ENCODE measurements around the gene SLC6A18.

The SLC6A18 gene

GRCh38 chr5:1199649-1200494, 25.3 kb upstream of the SLC6A18 start:
- H3K4me3 ChIP-seq (ENCODE audit: low read length): no peak overlapping the region
- no peak for DNase-seq (ENCODE audit: low read depth)
- TF ChIP-seq, protein P1, sequence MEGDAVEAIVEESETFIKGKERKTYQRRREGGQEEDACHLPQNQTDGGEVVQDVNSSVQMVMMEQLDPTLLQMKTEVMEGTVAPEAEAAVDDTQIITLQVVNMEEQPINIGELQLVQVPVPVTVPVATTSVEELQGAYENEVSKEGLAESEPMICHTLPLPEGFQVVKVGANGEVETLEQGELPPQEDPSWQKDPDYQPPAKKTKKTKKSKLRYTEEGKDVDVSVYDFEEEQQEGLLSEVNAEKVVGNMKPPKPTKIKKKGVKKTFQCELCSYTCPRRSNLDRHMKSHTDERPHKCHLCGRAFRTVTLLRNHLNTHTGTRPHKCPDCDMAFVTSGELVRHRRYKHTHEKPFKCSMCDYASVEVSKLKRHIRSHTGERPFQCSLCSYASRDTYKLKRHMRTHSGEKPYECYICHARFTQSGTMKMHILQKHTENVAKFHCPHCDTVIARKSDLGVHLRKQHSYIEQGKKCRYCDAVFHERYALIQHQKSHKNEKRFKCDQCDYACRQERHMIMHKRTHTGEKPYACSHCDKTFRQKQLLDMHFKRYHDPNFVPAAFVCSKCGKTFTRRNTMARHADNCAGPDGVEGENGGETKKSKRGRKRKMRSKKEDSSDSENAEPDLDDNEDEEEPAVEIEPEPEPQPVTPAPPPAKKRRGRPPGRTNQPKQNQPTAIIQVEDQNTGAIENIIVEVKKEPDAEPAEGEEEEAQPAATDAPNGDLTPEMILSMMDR (conservative IDR thresholded peaks at IDR 0.05; ENCODE audit: low read depth, low read length): no peak

GRCh38 chr5:1200495-1201326, 24.5 kb upstream of the SLC6A18 start:
- TF ChIP-seq, protein P1 (conservative IDR thresholded peaks at IDR 0.05; ENCODE audit: low read depth, low read length): no peak
- H3K4me3 ChIP-seq (ENCODE audit: low read length): no peak overlapping the region
- DNase-seq (ENCODE audit: low read depth): no peak

GRCh38 chr5:1201327-1202025, 23.7 kb upstream of the SLC6A18 start, which contains the start of gene SLC6A19:
TSS of gene SLC6A19 (plus strand) at chr5:1201595. CDS start at chr5:1201651, 56 bp downstream.
- H3K4me3 ChIP-seq (ENCODE audit: low read length): no peak within 1 kb of the TSS
- no peak for DNase-seq (ENCODE audit: low read depth)
- TF ChIP-seq, protein P1 (conservative IDR thresholded peaks at IDR 0.05; ENCODE audit: low read depth, low read length): no peak

DNA sequence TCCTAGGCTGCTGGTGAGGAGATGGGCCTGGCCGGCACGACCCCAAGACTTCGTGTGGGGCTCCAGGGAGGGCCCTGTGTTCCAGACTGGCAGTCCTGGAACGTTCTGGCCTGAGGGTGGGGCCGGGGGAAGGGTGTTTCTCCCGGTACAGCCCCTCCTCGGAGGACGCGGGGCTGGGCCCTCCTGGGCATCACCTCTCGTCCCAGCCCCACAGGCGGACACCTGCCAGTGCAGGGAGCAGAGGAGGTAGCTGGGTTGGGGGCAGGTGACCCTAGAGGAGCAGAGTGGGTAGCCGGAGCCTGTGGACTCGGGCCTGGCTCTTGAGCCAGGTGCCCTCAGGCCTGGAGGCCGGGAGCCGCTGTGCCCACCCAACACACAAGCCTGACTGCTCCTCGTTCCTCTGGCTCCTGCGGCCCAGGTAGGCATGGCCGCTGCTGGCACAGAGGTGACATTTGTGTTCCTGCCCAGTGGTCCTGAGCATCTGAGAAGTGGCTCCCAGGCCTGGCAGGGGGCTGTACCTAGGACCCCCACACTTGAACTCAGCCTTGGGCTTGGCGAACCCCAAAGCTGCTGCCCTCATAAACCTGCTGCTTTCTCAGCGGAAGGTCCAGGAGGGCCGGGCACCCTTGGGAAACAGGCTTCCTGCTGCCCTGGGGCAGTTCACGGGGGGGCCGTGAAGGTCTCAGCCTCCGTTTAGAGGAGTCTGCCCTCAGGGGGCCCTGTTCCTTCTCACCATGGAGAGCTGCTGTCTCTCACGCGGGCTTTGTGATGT, 23.0 kb upstream of the SLC6A18 start:
- no peak overlapping the region for H3K4me3 ChIP-seq (ENCODE audit: low read length)
- TF ChIP-seq, protein P1 (conservative IDR thresholded peaks at IDR 0.05; ENCODE audit: low read depth, low read length): no peak
- DNase-seq (ENCODE audit: low read depth): no peak

GRCh38 chr5:1202798-1203185, 22.4 kb upstream of the SLC6A18 start:
- no peak for DNase-seq (ENCODE audit: low read depth)
- no peak overlapping the region for H3K4me3 ChIP-seq (ENCODE audit: low read length)
- TF ChIP-seq, protein P1 (conservative IDR thresholded peaks at IDR 0.05; ENCODE audit: low read depth, low read length): no peak

GRCh38 chr5:1203311-1203967, 21.7 kb upstream of the SLC6A18 start:
- TF ChIP-seq, protein P1 (conservative IDR thresholded peaks at IDR 0.05; ENCODE audit: low read depth, low read length): no peak
- no peak overlapping the region for H3K4me3 ChIP-seq (ENCODE audit: low read length)
- no peak for DNase-seq (ENCODE audit: low read depth)
